ENCODE measurements around the gene EML4.

The EML4 gene

GRCh38 chr2:42219160-42219559, 50.0 kb downstream of the EML4 start:
- DNase-seq (ENCODE audit: low read depth, low spot score), result no peak
- TF ChIP-seq, protein P1, sequence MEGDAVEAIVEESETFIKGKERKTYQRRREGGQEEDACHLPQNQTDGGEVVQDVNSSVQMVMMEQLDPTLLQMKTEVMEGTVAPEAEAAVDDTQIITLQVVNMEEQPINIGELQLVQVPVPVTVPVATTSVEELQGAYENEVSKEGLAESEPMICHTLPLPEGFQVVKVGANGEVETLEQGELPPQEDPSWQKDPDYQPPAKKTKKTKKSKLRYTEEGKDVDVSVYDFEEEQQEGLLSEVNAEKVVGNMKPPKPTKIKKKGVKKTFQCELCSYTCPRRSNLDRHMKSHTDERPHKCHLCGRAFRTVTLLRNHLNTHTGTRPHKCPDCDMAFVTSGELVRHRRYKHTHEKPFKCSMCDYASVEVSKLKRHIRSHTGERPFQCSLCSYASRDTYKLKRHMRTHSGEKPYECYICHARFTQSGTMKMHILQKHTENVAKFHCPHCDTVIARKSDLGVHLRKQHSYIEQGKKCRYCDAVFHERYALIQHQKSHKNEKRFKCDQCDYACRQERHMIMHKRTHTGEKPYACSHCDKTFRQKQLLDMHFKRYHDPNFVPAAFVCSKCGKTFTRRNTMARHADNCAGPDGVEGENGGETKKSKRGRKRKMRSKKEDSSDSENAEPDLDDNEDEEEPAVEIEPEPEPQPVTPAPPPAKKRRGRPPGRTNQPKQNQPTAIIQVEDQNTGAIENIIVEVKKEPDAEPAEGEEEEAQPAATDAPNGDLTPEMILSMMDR (IDR thresholded peaks at IDR 0.05; ENCODE audit: low read depth, low read length), result no peak
- in situ Hi-C loops (cut with HindIII; ENCODE audit: low sequenced_read_pairs), result no loop called here
- no peak overlapping the region for H3K4me3 ChIP-seq (ENCODE audit: low read depth, low read length)

DNA sequence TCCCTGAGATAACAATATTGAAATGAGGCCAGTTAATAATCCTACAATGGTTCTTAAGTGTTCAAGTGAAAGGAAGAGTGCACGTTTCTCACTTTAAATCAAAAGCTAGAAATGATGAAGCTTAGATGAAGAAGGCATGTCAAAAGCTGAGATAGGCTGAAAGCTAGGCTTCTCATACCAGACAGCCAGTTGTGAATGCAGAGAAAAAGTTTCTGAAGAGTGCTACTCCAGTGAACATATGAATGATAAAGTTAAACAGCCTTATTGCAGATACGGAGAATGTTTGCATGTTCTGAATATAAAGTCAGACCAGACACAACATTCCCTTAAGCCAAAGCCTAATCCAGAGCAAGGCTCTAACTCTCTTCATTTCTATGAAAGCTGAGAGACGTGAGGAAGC, 51.4 kb downstream of the EML4 start:
- in situ Hi-C loops (cut with HindIII; ENCODE audit: low sequenced_read_pairs), result no loop called here
- TF ChIP-seq, protein P1 (IDR thresholded peaks at IDR 0.05; ENCODE audit: low read depth, low read length), result no peak
- H3K4me3 ChIP-seq (ENCODE audit: low read depth, low read length), result no peak overlapping the region
- no peak for DNase-seq (ENCODE audit: low read depth, low spot score)

DNA sequence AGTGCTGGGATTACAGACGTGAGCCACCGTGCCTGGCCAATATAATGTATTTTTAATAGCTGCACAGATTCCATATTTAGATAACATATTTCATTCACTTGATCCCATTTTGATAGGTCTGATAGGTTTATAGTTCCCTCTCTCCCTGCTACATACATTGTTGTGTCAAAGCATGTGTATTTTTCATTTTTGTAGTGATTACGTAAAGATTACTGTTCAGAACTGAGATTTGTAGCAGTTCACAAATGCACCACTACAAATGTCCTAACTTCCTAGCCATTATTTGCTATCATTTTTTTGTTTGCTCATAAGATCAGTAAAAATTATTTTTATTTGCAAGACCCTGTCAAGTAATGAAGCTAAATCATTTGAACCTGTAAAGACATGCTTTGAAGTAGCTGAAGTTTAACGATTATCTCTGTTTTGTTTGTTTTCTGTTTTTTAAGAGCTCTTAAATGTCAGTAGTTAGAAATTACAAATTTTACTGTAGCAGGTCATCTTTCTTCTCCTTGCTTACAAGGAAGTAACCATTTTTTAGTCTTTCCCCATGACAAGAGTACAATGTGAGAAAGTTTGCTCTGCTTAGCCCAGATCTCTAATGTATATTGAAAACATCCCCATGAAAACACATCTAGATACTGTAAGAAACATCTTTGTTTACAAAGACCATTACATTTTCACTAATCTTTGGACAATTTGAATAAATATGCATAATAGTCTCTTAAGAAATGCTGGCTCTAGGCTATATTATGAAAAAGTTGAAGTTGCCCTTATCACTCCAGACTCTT, 54.1 kb downstream of the EML4 start:
- TF ChIP-seq, protein P1 (IDR thresholded peaks at IDR 0.05; ENCODE audit: low read depth, low read length), result no peak
- in situ Hi-C loops (cut with HindIII; ENCODE audit: low sequenced_read_pairs), result no loop called here
- H3K4me3 ChIP-seq (ENCODE audit: low read depth, low read length), result no peak overlapping the region
- DNase-seq (ENCODE audit: low read depth, low spot score), result no peak

DNA sequence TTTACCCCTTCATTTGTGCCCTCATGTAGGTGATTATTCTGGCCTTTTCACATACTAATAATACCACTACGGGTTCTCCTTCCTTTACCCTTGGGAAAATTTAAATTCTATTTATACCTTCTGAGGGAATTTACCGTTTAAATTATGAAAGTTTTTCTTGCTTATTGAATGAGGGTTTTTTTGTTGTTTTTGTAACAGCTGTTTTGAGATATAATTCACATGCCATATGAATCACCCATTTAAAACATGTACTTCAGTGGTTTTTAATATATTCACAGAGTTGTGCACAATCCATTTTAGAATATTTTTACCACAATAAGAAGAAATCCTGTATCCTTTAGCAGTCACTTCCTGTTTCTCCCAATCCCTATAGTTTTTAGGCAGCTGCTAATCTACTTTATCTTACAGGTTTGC, 54.7 kb downstream of the EML4 start:
- peak; percentile 28 for DNase-seq (ENCODE audit: low read depth, low spot score)
- TF ChIP-seq, protein P1 (IDR thresholded peaks at IDR 0.05; ENCODE audit: low read depth, low read length), result no peak
- no peak overlapping the region for H3K4me3 ChIP-seq (ENCODE audit: low read depth, low read length)
- in situ Hi-C loops (cut with HindIII; ENCODE audit: low sequenced_read_pairs), result no loop called here

GRCh38 chr2:42224422-42225067, 55.4 kb downstream of the EML4 start:
- TF ChIP-seq, protein P1 (IDR thresholded peaks at IDR 0.05; ENCODE audit: low read depth, low read length), result no peak
- no peak for DNase-seq (ENCODE audit: low read depth, low spot score)
- in situ Hi-C loops (cut with HindIII; ENCODE audit: low sequenced_read_pairs), result no loop called here
- H3K4me3 ChIP-seq (ENCODE audit: low read depth, low read length), result no peak overlapping the region

DNA sequence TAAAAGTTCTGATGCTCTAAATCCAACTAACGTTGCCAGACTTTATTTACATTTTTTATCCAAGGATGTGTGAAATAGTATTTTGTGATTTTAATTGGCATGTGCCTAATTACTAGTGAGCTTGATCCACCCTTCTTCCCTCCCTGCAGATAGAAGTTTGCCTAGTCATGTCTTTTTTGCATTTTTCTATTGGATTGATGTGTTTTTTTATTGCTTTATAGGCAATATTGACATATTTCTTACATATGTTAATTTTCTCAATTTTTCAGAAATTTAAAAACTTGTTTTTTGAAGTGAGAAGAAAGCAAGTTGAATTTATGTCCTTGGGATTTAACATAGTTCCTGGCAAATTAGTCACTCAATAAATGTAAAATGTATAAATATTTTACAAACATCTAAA, 56.4 kb downstream of the EML4 start:
- TF ChIP-seq, protein P1 (IDR thresholded peaks at IDR 0.05; ENCODE audit: low read depth, low read length), result no peak
- no peak for DNase-seq (ENCODE audit: low read depth, low spot score)
- in situ Hi-C loops (cut with HindIII; ENCODE audit: low sequenced_read_pairs), result no loop called here
- H3K4me3 ChIP-seq (ENCODE audit: low read depth, low read length), result no peak overlapping the region

All from astrocyte of the spinal cord (primary cell).